CD4-positive, CD25-positive, alpha-beta regulatory T cell (primary cell): ENCODE measurements around the gene UNK. TPM values are rescaled to one million over a fixed set of nuclear protein-coding genes. Genes with fewer than 3 reads are reported as not detected.

Experiments
- ATAC-seq, 2 donors: fragments of 150-1000 bp; cut with Tn5 transposase; one replicate each; pipeline ENCODE4 v1.10.0; 2021; ENCODE audit warnings: low read depth in 2 of 2, moderate number of reproducible peaks in 2 of 2, moderate library complexity in 1 of 2
- DNase-seq, 3 donors: peaks; one replicate each; pipeline versions ENCODE4 v3.0.0 to v3.0.0-alpha.2; 2012 to 2022; ENCODE audit warnings: mixed read lengths in 1 of 3
- H3K27ac ChIP-seq: one replicate; pipeline ENCODE4 v1.7.0; 2013; ENCODE audit warnings: mild to moderate bottlenecking, low read length; ENCODE audit not compliant: insufficient read depth, poor library complexity, severe bottlenecking
- H3K27me3 ChIP-seq: one replicate; pipeline ENCODE4 v1.7.0; 2013; ENCODE audit warnings: low read length; ENCODE audit not compliant: control insufficient read depth, insufficient read depth
- H3K36me3 ChIP-seq: one replicate; pipeline ENCODE4 v1.7.0; 2013; ENCODE audit warnings: mild to moderate bottlenecking, low read length, moderate library complexity; ENCODE audit not compliant: control insufficient read depth, insufficient read depth
- H3K4me1 ChIP-seq: 2 replicates; pipeline ENCODE4 v1.7.0; 2013; ENCODE audit warnings: mild to moderate bottlenecking, low read length; ENCODE audit not compliant: insufficient read depth, control insufficient read depth, poor library complexity, severe bottlenecking
- H3K4me3 ChIP-seq: one replicate; pipeline ENCODE4 v1.7.0; 2013; ENCODE audit warnings: low read depth, mild to moderate bottlenecking, low read length, moderate library complexity
- H3K9me3 ChIP-seq, 2 experiments: 1 replicate in 1 of 2; 2 replicates in 1 of 2; pipeline ENCODE4 v1.7.0; 2013; ENCODE audit warnings: low read length in 2 of 2, mild to moderate bottlenecking in 1 of 2, moderate library complexity in 1 of 2; ENCODE audit not compliant: control insufficient read depth in 2 of 2
- H3K27ac Mint-ChIP-seq, 3 donors: one replicate each; pipeline ENCODE4 v1.8.0; 2020 to 2022; ENCODE audit warnings: mild to moderate bottlenecking in 3 of 3, mixed read lengths in 3 of 3, moderate library complexity in 2 of 3
- H3K27me3 Mint-ChIP-seq: one replicate; pipeline ENCODE4 v1.8.0; 2022; ENCODE audit warnings: mild to moderate bottlenecking, mixed read lengths
- H3K36me3 Mint-ChIP-seq: one replicate; pipeline ENCODE4 v1.8.0; 2020; ENCODE audit warnings: mixed read lengths
- H3K4me1 Mint-ChIP-seq, 4 donors: one replicate each; pipeline ENCODE4 v1.8.0; 2020 to 2022; ENCODE audit warnings: mixed read lengths in 4 of 4, mild to moderate bottlenecking in 1 of 4
- H3K4me3 Mint-ChIP-seq, 4 donors: one replicate each; pipeline ENCODE4 v1.8.0; 2020 to 2022; ENCODE audit warnings: mild to moderate bottlenecking in 4 of 4, mixed read lengths in 4 of 4, moderate library complexity in 3 of 4
- H3K9me3 Mint-ChIP-seq, 7 donors: one replicate each; pipeline ENCODE4 v1.8.0; 2020 to 2022; ENCODE audit warnings: mixed read lengths in 7 of 7, mild to moderate bottlenecking in 3 of 7, moderate library complexity in 2 of 7
- polyA plus RNA-seq, 4 donors: library from polyadenylated mRNA; unstranded; fragments of 300-500 nt; fragmentation: Illumina TruSeq; gene quantifications; one replicate each; pipeline ENCODE4 v1.2.3, GENCODE V29; 2021
- total RNA-seq: library from RNA; stranded (reverse); gene quantifications from one replicate; pipeline ENCODE4 v1.2.3, GENCODE V29; 2022

UNK gene
- total and polyA plus RNA-seq, 5 donors from 2014 or later: 15.3 to 33.9 (median 24.2) TPM

DNA sequence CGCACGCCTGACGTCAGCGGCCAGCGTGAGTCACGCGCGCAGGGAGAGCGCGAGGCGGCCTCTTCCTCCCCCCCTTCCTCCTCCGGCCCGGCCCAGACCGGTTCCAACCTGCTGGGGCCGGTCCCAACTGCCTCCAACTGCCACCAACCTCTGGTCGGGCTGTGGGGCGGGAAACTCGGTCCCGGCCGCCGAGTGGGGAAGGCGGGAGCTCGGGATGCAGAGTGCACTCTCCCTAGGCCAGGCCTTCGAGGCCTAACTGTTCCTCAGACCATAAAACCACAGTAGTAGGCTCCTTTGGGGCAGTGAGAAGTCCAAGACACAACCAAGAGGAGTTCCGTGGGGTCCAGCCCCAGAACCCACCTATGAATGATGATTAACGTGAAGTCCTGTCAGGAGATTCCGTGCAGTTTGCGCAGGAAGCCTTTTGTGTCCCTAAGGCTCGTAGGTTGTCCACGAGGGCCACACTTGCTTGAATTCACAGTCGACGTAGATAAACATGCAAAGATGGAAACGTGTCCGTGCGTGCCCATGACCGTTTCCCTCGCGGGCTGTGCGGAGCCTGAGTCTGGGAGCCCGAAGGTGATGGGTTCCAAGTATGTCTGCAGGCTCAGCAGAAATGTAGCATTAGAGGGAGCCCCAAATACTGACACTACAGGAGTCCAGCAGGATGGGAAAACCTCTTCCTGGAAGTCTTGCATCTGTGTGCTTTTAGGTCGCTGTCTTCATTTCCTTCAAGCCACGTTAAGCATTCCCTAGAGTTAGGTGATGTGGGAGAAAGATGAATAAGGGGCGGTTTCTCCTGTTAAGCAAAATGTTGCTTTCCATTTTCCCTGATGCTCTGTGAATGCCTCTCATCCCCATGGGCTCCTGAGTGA lies 647 bp downstream of the UNK start:
- Histone ChIP-seq H3K4me3 (peak overlapping the region; percentile 91), H3K4me1 (peaks cover 53% of the 10 kb centered on the region), H3K27me3 (no peaks in the 10 kb centered on the region), H3K27ac (peak overlapping the region; percentile 100), H3K36me3 (no peaks in the 10 kb centered on the region), H3K9me3 (no peaks in the 10 kb centered on the region)
- Mint-ChIP-seq H3K4me1 (peaks cover 7 to 55% (median 33%) of the 10 kb centered on the region in 4 donors), H3K9me3 (no peaks in the 10 kb centered on the region), H3K4me3 (peak overlapping the region; percentile 87 to 97 (median 96)), H3K27me3 (peaks cover 4% of the 10 kb centered on the region), H3K36me3 (no peaks in the 10 kb centered on the region), H3K27ac (peak overlapping the region; percentile 99 to 100 (median 100))
- DNase-seq (peak in 2 of 3 donors; percentile 67 to 88), ATAC-seq (peak; percentile 72 to 73)

DNA sequence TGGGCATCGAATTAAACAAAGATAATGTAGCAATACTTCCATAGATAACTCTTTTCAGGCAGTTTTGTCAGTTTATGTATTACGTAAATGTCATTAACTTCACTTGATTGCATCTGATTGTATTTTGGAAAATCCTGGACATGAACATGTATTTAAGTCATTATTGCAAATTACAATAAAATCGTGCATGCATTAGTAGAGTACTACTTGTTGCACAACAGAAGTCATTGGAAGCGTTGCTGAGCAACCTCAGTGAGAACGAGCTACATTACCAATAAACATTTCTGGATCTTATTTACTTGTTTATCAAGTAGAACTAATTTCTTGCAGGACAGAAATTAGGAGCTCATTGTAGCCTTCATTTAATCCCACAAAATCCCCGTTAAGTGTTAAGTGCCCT lies 6.6 kb downstream of the UNK start:
- no peaks in the 10 kb centered on the region for H3K9me3 Mint-ChIP-seq
- Histone ChIP-seq H3K36me3 (peaks cover 18% of the 10 kb centered on the region), H3K4me3 (no peak overlapping the region), H3K9me3 (no peaks in the 10 kb centered on the region), H3K4me1 (peaks cover 14% of the 10 kb centered on the region), H3K27me3 (no peaks in the 10 kb centered on the region), H3K27ac (no peak overlapping the region)
- H3K27ac Mint-ChIP-seq: no peak overlapping the region
- no peak for ATAC-seq
- peaks cover 21 to 53% (median 26%) of the 10 kb centered on the region in 4 donors for H3K4me1 Mint-ChIP-seq
- H3K27me3 Mint-ChIP-seq: no peaks in the 10 kb centered on the region
- H3K4me3 Mint-ChIP-seq: peak overlapping the region in 1 of 4 donors; percentile 3
- no peak for DNase-seq
- H3K36me3 Mint-ChIP-seq: peaks cover 16% of the 10 kb centered on the region

DNA sequence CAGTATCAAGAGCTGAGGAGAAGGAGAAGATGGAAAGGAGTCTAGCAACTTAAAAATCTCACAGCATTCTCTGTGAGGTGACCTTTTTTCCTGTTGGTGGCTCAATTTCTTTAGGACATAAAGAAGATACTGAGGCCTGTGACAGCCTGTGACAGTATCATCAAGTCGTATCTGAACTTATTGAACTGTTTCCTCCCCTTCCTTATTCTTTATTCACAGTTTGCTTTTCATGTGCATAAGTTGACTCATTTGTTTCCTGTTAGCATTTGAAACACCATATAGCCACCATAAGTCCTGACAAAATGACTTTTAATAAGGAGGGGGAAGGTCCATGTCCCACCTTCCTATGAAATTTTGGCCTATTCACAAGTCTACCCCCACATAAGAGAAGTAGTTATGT lies 8.9 kb downstream of the UNK start:
- Mint-ChIP-seq H3K27ac (peak overlapping the region in 1 of 3 donors; percentile 62), H3K4me1 (peaks cover 20 to 42% (median 22%) of the 10 kb centered on the region in 4 donors), H3K4me3 (no peak overlapping the region), H3K36me3 (peaks cover 25% of the 10 kb centered on the region), H3K9me3 (no peaks in the 10 kb centered on the region), H3K27me3 (no peaks in the 10 kb centered on the region)
- no peak overlapping the region for H3K4me3 ChIP-seq
- DNase-seq: no peak
- H3K9me3 ChIP-seq: no peaks in the 10 kb centered on the region
- peaks cover 27% of the 10 kb centered on the region for H3K36me3 ChIP-seq
- no peaks in the 10 kb centered on the region for H3K4me1 ChIP-seq
- H3K27me3 ChIP-seq: no peaks in the 10 kb centered on the region
- no peak overlapping the region for H3K27ac ChIP-seq
- ATAC-seq: no peak

DNA sequence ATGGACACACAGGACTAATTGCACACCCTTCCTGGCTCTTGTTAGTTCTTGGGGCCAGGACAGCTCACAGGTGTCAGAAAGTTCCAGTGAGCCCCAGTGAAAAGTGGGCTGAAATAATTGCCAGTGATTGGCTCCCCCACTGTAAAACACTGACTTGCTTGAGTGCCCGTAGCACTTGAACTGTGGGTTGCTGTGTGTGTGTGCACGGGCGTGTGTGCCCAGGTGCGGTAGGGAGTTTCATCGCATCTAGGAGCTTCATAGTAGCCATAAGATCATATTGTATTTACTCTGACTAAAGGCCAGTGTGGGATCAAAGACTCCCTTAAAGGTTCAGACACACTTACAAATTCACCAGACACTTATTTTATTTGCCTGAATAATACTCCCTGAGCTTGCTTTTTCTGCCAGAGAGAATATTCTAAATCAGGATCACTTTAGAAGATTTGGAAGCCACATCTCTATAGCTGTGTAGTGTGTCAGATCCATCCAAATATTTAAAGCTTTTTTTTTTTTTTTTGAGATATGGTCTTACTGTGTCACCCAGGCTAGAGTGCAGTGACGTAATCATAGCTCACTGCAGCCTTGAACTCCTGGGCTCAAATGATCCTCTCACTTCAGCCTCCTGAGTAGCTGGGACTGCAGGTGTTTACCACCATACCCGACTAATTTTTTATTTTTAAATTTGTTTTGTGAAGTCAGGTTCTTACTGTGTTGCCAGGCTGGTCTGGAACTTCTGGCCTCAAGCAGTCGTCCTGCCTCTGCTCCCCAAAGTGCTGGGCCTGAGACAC lies 11.4 kb downstream of the UNK start:
- H3K27me3 Mint-ChIP-seq: no peaks in the 10 kb centered on the region
- peaks cover 30% of the 10 kb centered on the region for H3K36me3 Mint-ChIP-seq
- Histone ChIP-seq H3K27ac (no peak overlapping the region), H3K27me3 (no peaks in the 10 kb centered on the region), H3K9me3 (no peaks in the 10 kb centered on the region), H3K4me1 (no peaks in the 10 kb centered on the region), H3K4me3 (no peak overlapping the region), H3K36me3 (peaks cover 37% of the 10 kb centered on the region)
- H3K4me3 Mint-ChIP-seq: no peak overlapping the region
- H3K27ac Mint-ChIP-seq: no peak overlapping the region
- ATAC-seq (no peak), DNase-seq (no peak)
- peaks cover 18 to 38% (median 23%) of the 10 kb centered on the region in 4 donors for H3K4me1 Mint-ChIP-seq
- H3K9me3 Mint-ChIP-seq: no peaks in the 10 kb centered on the region

DNA sequence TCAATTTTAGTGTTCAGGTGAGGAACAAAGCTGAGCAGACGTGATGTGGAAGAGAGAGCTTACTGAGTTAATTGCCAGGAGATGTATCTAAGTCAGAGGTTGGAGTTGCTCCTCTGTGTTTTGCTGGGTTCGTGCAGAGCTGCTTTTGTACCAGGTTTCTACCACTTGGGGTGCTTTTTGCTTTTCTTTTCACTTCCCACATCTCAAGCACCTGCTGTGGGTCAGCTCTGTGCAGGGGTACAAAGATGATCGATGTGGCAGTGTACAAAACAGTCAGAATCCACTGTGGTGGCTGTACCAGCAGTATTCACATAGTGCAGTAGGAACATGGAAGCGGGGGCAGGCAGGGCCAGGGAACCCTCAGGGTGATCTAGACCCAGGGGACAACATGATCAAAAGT lies 14.8 kb downstream of the UNK start:
- Mint-ChIP-seq H3K4me3 (no peak overlapping the region), H3K27me3 (no peaks in the 10 kb centered on the region), H3K4me1 (peaks cover 5 to 24% (median 15%) of the 10 kb centered on the region in 4 donors), H3K9me3 (no peaks in the 10 kb centered on the region), H3K27ac (peak overlapping the region in 1 of 3 donors; percentile 79), H3K36me3 (peaks cover 21% of the 10 kb centered on the region)
- peaks cover 23% of the 10 kb centered on the region for H3K36me3 ChIP-seq
- no peaks in the 10 kb centered on the region for H3K27me3 ChIP-seq
- no peak for DNase-seq
- H3K4me1 ChIP-seq: no peaks in the 10 kb centered on the region
- H3K27ac ChIP-seq: no peak overlapping the region
- no peak overlapping the region for H3K4me3 ChIP-seq
- no peaks in the 10 kb centered on the region for H3K9me3 ChIP-seq
- no peak for ATAC-seq

DNA sequence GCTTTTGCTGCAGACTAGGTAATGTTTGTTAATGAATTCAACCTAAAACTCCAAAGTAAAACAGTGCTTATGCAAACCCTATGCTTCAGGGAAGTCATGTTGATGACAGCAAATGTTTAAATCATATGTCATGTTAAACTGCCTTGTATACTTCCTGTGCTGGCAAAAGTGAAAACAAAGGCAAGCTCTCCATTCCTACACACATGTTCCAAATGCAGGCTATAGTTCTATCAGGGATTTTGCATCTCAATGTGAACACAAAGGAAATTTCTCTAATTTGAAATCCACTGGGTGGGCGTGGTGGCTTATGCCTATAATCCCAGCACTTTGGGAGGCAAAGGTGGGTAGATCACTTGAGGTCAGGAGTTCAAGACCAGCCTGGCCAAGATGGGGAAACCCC lies 19.3 kb downstream of the UNK start:
- Mint-ChIP-seq H3K36me3 (peaks cover 12% of the 10 kb centered on the region), H3K27ac (peak overlapping the region in 1 of 3 donors; percentile 36), H3K4me1 (peaks cover 5 to 24% (median 12%) of the 10 kb centered on the region in 4 donors), H3K4me3 (no peak overlapping the region), H3K9me3 (no peaks in the 10 kb centered on the region), H3K27me3 (no peaks in the 10 kb centered on the region)
- H3K4me1 ChIP-seq: no peaks in the 10 kb centered on the region
- no peak for DNase-seq
- no peak for ATAC-seq
- H3K9me3 ChIP-seq: no peaks in the 10 kb centered on the region
- peaks cover 10% of the 10 kb centered on the region for H3K36me3 ChIP-seq
- H3K27ac ChIP-seq: no peak overlapping the region
- H3K4me3 ChIP-seq: no peak overlapping the region
- H3K27me3 ChIP-seq: no peaks in the 10 kb centered on the region

DNA sequence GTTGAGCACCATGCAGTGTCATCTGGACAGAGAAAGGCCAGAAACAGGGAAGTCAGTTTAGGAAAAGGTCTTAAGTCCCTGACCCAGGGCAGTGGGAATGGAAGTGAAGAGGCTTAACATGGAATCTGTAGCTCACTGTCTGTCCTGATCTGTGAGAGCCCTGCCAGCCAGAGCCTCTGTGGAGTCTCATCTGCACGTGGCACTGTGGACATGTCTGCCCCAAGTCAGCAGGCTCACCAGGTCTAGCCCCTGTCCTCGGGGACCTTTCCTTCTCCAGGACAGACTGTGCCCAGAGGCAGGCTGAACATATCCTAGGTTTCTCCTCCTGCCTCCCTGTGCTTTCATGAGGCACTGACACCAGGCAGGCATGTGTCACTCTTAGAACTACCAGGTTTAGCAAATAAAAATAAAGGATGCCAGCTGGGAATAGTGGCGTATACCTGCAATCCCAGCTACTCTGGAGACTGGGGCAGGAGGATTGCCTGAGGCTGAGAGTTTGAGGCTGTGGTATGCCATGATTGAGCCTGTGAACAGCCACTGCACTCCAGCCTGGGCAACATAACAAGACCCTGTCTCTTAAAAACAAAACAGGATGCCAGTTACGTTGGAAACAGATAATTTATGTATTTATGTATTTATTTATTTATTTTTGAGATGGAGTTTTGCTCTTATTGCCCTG lies 22.4 kb downstream of the UNK start:
- no peaks in the 10 kb centered on the region for H3K27me3 Mint-ChIP-seq
- ATAC-seq: no peak

More for the DNA sequence above, 22.4 kb downstream of the UNK start:
- H3K27me3 ChIP-seq: no peaks in the 10 kb centered on the region
- no peak for DNase-seq
- H3K4me1 ChIP-seq: no peaks in the 10 kb centered on the region
- peaks cover 5% of the 10 kb centered on the region for H3K36me3 Mint-ChIP-seq
- H3K27ac ChIP-seq: no peak overlapping the region
- H3K36me3 ChIP-seq: peaks cover 18% of the 10 kb centered on the region
- H3K27ac Mint-ChIP-seq: peak overlapping the region in 1 of 3 donors; percentile 91
- no peaks in the 10 kb centered on the region for H3K9me3 ChIP-seq
- peaks cover 2 to 17% (median 10%) of the 10 kb centered on the region in 4 donors for H3K4me1 Mint-ChIP-seq
- no peak overlapping the region for H3K4me3 ChIP-seq
- H3K9me3 Mint-ChIP-seq: no peaks in the 10 kb centered on the region
- no peak overlapping the region for H3K4me3 Mint-ChIP-seq
